IMR-90 (cell line): ENCODE data around the gene AGFG1. TPM values are rescaled to one million over a fixed set of nuclear protein-coding genes. Genes with fewer than 3 reads are reported as not detected.
A peak's percentile ranks its signal among the peaks of the same experiment; 100 is the strongest.

Source experiments
- ATAC-seq: fragments of 200-7000 bp; cut with Tn5 transposase; 2 replicates; pipeline ENCODE4 v1.9.1; 2020; ENCODE audit warnings: low read depth, mild to moderate bottlenecking, moderate library complexity
- BruUV-seq: library from RNA; stranded (reverse); fragments of 400-500 nt; replicated peaks from 2 replicates; lab custom pipeline; 2021; lab: Mats Ljungman, UMichigan
- CTCF ChIA-PET: fragments of 300-600 bp; formaldehyde crosslinking; extraction: SDS; loops from one replicate; lab custom pipeline; 2021; ENCODE audit warnings: antibody characterized with exemption; lab: Yijun Ruan, JAX
- POLR2A ChIA-PET: fragments of 300-600 bp; sonication (Branson Sonifier 250); formaldehyde crosslinking; loops from one replicate; lab custom pipeline; 2022; ENCODE audit warnings: antibody characterized with exemption; ENCODE audit not compliant: unreplicated experiment; lab: Charles Lee
- DNase-seq: peaks from one replicate; pipeline ENCODE4 v3.0.0; 2013
- H2AFZ ChIP-seq: replicated peaks from 2 replicates; pipeline ENCODE3; 2013; ENCODE audit warnings: low read length, mild to moderate bottlenecking; ENCODE audit not compliant: poor library complexity
- H2AK5ac ChIP-seq: 2 replicates; pipeline ENCODE4 v1.6.1; 2013; ENCODE audit warnings: low read depth, low read length, inconsistent platforms
- H2AK9ac ChIP-seq: replicated peaks from 2 replicates; pipeline ENCODE3; 2013; ENCODE audit warnings: mild to moderate bottlenecking, low read depth, low read length, moderate library complexity; ENCODE audit not compliant: poor library complexity
- H2BK120ac ChIP-seq: 2 replicates; pipeline ENCODE4 v1.6.1; 2013; ENCODE audit warnings: low read depth, low read length, inconsistent platforms
- H2BK15ac ChIP-seq: 3 replicates; pipeline ENCODE4 v1.6.1; 2013; ENCODE audit warnings: low read depth, low read length, inconsistent platforms
- H2BK20ac ChIP-seq: 2 replicates; pipeline ENCODE4 v1.6.1; 2013; ENCODE audit warnings: low read depth, mild to moderate bottlenecking, inconsistent platforms, low read length, moderate library complexity
- H2BK5ac ChIP-seq: 2 replicates; pipeline ENCODE4 v1.6.1; 2013; ENCODE audit warnings: mild to moderate bottlenecking, low read depth, low read length, inconsistent platforms; ENCODE audit not compliant: poor library complexity, severe bottlenecking
- H3K14ac ChIP-seq: replicated peaks from 2 replicates; pipeline ENCODE4 v1.6.1; 2013; ENCODE audit warnings: low read depth, low read length, inconsistent platforms
- H3K18ac ChIP-seq: 2 replicates; pipeline ENCODE4 v1.6.1; 2013; ENCODE audit warnings: low read depth, low read length, control low read depth
- H3K23ac ChIP-seq: 2 replicates; pipeline ENCODE4 v1.6.1; 2013; ENCODE audit warnings: low read depth, low read length, inconsistent platforms
- H3K27ac ChIP-seq: 2 replicates; pipeline ENCODE4 v1.5.1; 2013; ENCODE audit warnings: mild to moderate bottlenecking, control low read depth, low read length; ENCODE audit not compliant: insufficient read depth
- H3K27me3 ChIP-seq: 2 replicates; pipeline ENCODE4 v1.6.1; 2013; ENCODE audit warnings: low read length; ENCODE audit not compliant: control insufficient read depth, insufficient read depth
- H3K36me3 ChIP-seq: 2 replicates; pipeline ENCODE4 v1.6.1; 2013; ENCODE audit warnings: low read length, mixed read lengths; ENCODE audit not compliant: control insufficient read depth, insufficient read depth
- H3K4ac ChIP-seq: 2 replicates; pipeline ENCODE4 v1.6.1; 2013; ENCODE audit warnings: low read depth, low read length, inconsistent platforms
- H3K4me1 ChIP-seq: 2 replicates; pipeline ENCODE4 v1.6.1; 2013; ENCODE audit warnings: low read length, mixed read lengths; ENCODE audit not compliant: control insufficient read depth, insufficient read depth
- H3K4me2 ChIP-seq: 2 replicates; pipeline ENCODE4 v1.6.1; 2013; ENCODE audit warnings: low read depth, mild to moderate bottlenecking, control low read depth, low read length, moderate library complexity
- H3K4me3 ChIP-seq: 2 replicates; pipeline ENCODE4 v1.5.1; 2013; ENCODE audit warnings: low read depth, mild to moderate bottlenecking, control low read depth, low read length, moderate library complexity; ENCODE audit not compliant: insufficient read depth
- H3K56ac ChIP-seq: 2 replicates; pipeline ENCODE4 v1.6.1; 2013; ENCODE audit warnings: low read length, inconsistent platforms; ENCODE audit not compliant: insufficient read depth; ENCODE audit errors: extremely low read depth
- H3K79me1 ChIP-seq, 2 experiments: 2 replicates each; pipeline ENCODE4 v1.6.1; 2013; ENCODE audit warnings: low read length in 2 of 2, inconsistent platforms in 1 of 2, low read depth in 1 of 2
- H3K9ac ChIP-seq: 2 replicates; pipeline ENCODE4 v1.6.1; 2013; ENCODE audit warnings: low read depth, low read length, control low read depth
- H3K9me1 ChIP-seq: 2 replicates; pipeline ENCODE4 v1.6.1; 2013; ENCODE audit warnings: low read length, inconsistent platforms; ENCODE audit not compliant: insufficient read depth
- H3K9me3 ChIP-seq: 2 replicates; pipeline ENCODE4 v1.6.1; 2013; ENCODE audit warnings: low read length; ENCODE audit not compliant: control insufficient read depth, insufficient read depth
- H4K20me1 ChIP-seq: 2 replicates; pipeline ENCODE4 v1.6.1; 2013; ENCODE audit warnings: low read length, inconsistent platforms; ENCODE audit not compliant: insufficient read depth
- H4K5ac ChIP-seq: 2 replicates; pipeline ENCODE4 v1.6.1; 2013; ENCODE audit warnings: mild to moderate bottlenecking, low read depth, low read length, control low read depth
- H4K8ac ChIP-seq, 2 experiments: 2 replicates each; pipeline ENCODE4 v1.6.1; 2013; ENCODE audit warnings: low read depth in 2 of 2, low read length in 2 of 2, control low read depth in 1 of 2, inconsistent platforms in 1 of 2
- H4K91ac ChIP-seq: 2 replicates; pipeline ENCODE4 v1.6.1; 2013; ENCODE audit warnings: low read depth, low read length, inconsistent platforms; ENCODE audit not compliant: insufficient read depth
- BHLHE40 ChIP-seq: fragments of 150-350 bp; IDR thresholded peaks from 2 replicates; pipeline ENCODE4 v1.6.1; 2016; ENCODE audit warnings: mild to moderate bottlenecking, low read depth, low read length
- FOS ChIP-seq: fragments of 150-350 bp; IDR thresholded peaks from 2 replicates; pipeline ENCODE4 v1.6.1; 2016; ENCODE audit warnings: low read depth, low read length
- POLR2A ChIP-seq: IDR thresholded peaks from 2 replicates; pipeline ENCODE4 v1.6.1; 2012; ENCODE audit warnings: mild to moderate bottlenecking, low read depth, low read length
- RCOR1 ChIP-seq: IDR thresholded peaks from 2 replicates; pipeline ENCODE4 v1.6.1; 2012; ENCODE audit warnings: mild to moderate bottlenecking, low read length, improper control_type of control experiment; ENCODE audit not compliant: insufficient replicate concordance
- WGBS, 2 experiments: methylation state at CpG; one replicate each; pipeline versions ENCODE4 v1.1.5 to v1.1.7; 2013; ENCODE audit warnings: missing lambda C conversion rate in 2 of 2; ENCODE audit not compliant: insufficient read length in 1 of 2; ENCODE audit errors: extremely low coverage in 2 of 2; 5-methylcytosine and 5-hydroxymethylcytosine counted together
- dilution Hi-C: fragments of 300-500 bp; cut with HindIII; formaldehyde crosslinking; loops from one replicate; pipeline ENCODE4 v1.14.3; 2018; ENCODE audit warnings: low sequenced_read_pairs; ENCODE audit not compliant: unreplicated experiment
- in situ Hi-C: fragments of 300-500 bp; cut with MboI; formaldehyde crosslinking; loops from 3 replicates; pipeline ENCODE4 v1.14.3; 2019; ENCODE audit warnings: low sequenced_read_pairs, inconsistent platforms, mixed read lengths
- intact Hi-C: fragments of 100-400 bp; cut with micrococcal nuclease; formaldehyde crosslinking; loops from 2 replicates; pipeline ENCODE4 v1.10.0; 2022
- polyA plus RNA-seq, 3 experiments: library from polyadenylated mRNA; depleted of rRNA; stranded (reverse); fragments of >200 nt; gene quantifications; 2 replicates each; pipeline ENCODE4 v1.2.3, GENCODE V29; 2012; ENCODE audit warnings: low replicate concordance in 1 of 3
- total RNA-seq: library from RNA; depleted of rRNA; stranded (reverse); fragments of >200 nt; gene quantifications from 2 replicates; pipeline ENCODE4 v1.2.3, GENCODE V29; 2012
- TF ChIP-seq, protein P1 (sequence below): fragments of 150-350 bp; IDR thresholded peaks from 2 replicates; pipeline ENCODE4 v1.6.1; 2017; ENCODE audit warnings: mild to moderate bottlenecking, antibody characterized with exemption, low read length, low read depth

AGFG1 gene
- total and polyA plus RNA-seq, 2 of the 4 experiments (the other 2 are of a cell fraction), result 58.4 to 126 TPM

DNA sequence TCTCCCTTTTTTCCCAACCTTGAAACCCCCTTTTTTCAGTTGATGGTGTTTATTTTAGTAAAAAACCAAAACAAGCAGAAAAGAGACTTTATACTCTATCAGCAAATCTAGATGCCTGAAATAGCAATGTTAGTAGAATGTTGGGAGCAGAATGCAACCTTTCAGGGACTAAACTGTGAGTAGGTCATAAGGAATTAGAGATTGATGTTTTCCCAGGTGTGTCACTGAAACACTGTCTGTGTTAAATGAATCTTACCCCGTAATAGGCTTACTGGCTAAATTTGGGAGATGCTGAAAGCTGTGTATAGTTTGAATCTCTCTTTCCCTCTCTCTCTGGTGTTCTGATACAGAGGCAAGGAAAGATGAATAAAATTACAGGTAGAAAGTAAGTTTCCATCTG lies 43.8 kb downstream of the AGFG1 start:
- H3K4me1 ChIP-seq, result peaks cover 25% of the 10 kb centered on the region
- no peak overlapping the region for H3K9ac ChIP-seq
- no CpG with 5 or more reads among the region's 1 CpG for WGBS, 2 experiments
- H3K27ac ChIP-seq, result no peak overlapping the region
- no peak overlapping the region for H2BK15ac ChIP-seq
- no peak overlapping the region for H2AK5ac ChIP-seq
- peaks cover 11% of the 10 kb centered on the region for H3K9me1 ChIP-seq
- no peak overlapping the region for H3K18ac ChIP-seq
- no peak overlapping the region for H4K5ac ChIP-seq
- H3K4me2 ChIP-seq, result peak overlapping the region; percentile 27; the same call in 1 of the 2 replicates
- no peak overlapping the region for H3K23ac ChIP-seq
- H2BK5ac ChIP-seq, result no peak overlapping the region
- no peak overlapping the region for H3K4me3 ChIP-seq
- ChIA-PET CTCF (interaction anchor here (0.8 kb wide), 1 partner anchor 14 kb away, joined by 3 read pairs; no protein-coding TSS in a partner anchor), POLR2A (interaction anchor here (0.5 kb wide), 1 partner anchor 48 kb away, joined by 4 read pairs; no protein-coding TSS in a partner anchor)
- H4K91ac ChIP-seq, result no peak overlapping the region
- no peak overlapping the region for H2AFZ ChIP-seq
- H4K20me1 ChIP-seq, result peaks cover 75% of the 10 kb centered on the region
- H2BK20ac ChIP-seq, result no peak overlapping the region
- ATAC-seq (no peak), DNase-seq (no peak)
- peaks cover 14 to 63% of the 10 kb centered on the region in 2 experiments; a peak in 3 of 4 replicates for H3K79me1 ChIP-seq
- BruUV-seq, result no TSS peak
- intact Hi-C loops, result no loop called here
- H3K27me3 ChIP-seq, result no peaks in the 10 kb centered on the region
- dilution Hi-C loops, result no loop called here
- H3K4ac ChIP-seq, result no peak overlapping the region
- in situ Hi-C loops, result loop anchor here (5.0 kb wide), 1 partner anchor 33 kb away; no protein-coding TSS in a partner anchor
- TF ChIP-seq POLR2A, result no peak
- TF ChIP-seq, protein P1, sequence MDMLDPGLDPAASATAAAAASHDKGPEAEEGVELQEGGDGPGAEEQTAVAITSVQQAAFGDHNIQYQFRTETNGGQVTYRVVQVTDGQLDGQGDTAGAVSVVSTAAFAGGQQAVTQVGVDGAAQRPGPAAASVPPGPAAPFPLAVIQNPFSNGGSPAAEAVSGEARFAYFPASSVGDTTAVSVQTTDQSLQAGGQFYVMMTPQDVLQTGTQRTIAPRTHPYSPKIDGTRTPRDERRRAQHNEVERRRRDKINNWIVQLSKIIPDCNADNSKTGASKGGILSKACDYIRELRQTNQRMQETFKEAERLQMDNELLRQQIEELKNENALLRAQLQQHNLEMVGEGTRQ, result no peak
- TF ChIP-seq BHLHE40, result no peak
- no peak for TF ChIP-seq RCOR1
- no peak for TF ChIP-seq FOS
- H4K8ac ChIP-seq, result no peak overlapping the region
- no peak overlapping the region for H3K14ac ChIP-seq
- H3K56ac ChIP-seq, result no peak overlapping the region
- H2BK120ac ChIP-seq, result no peak overlapping the region
- no peaks in the 10 kb centered on the region for H3K9me3 ChIP-seq
- H3K36me3 ChIP-seq, result no peaks in the 10 kb centered on the region
- no peak overlapping the region for H2AK9ac ChIP-seq
